PC-9 (cell line): Measurements from ENCODE around the gene PTPRO.

Experiments
- CTCF ChIP-seq: fragments of 200-600 bp; sonication (generic); conservative IDR thresholded peaks from 2 replicates; pipeline ENCODE4 v1.6.1; 2017; ENCODE audit warnings: mixed run types, antibody characterized with exemption, mild to moderate bottlenecking, moderate library complexity
- EZH2 ChIP-seq: fragments of 200-600 bp; sonication (generic); IDR thresholded peaks from 2 replicates; pipeline ENCODE4 v1.8.0; 2017; ENCODE audit warnings: antibody characterized with exemption, low read depth

GRCh38 chr12:15428632-15429031 is 106.3 kb downstream of the PTPRO start:
- TF ChIP-seq EZH2 (no peak), CTCF (no peak)
